Vagina (tissue), 2 donors: ENCODE data around the gene FNDC4.

Experiments used
- POLR2AphosphoS5 ChIP-seq, 2 donors: sonication (generic); formaldehyde crosslinking; IDR thresholded peaks; one replicate each; pipeline ENCODE4 v1.9.0; 2017; ENCODE audit warnings: antibody characterized with exemption in 2 of 2, mild to moderate bottlenecking in 2 of 2, low read depth in 1 of 2; ENCODE audit not compliant: insufficient read depth in 1 of 2
- TF ChIP-seq, protein P1 (sequence below), 3 experiments: fragments of 450-650 bp in 2 of 3; fragments of 200-600 bp in 1 of 3; sonication (generic) in 1 of 3; IDR thresholded peaks; one replicate each; pipeline ENCODE4 v1.5.1; 2017 to 2019; ENCODE audit warnings: antibody characterized with exemption in 3 of 3, mild to moderate bottlenecking in 2 of 3, moderate library complexity in 2 of 3

DNA sequence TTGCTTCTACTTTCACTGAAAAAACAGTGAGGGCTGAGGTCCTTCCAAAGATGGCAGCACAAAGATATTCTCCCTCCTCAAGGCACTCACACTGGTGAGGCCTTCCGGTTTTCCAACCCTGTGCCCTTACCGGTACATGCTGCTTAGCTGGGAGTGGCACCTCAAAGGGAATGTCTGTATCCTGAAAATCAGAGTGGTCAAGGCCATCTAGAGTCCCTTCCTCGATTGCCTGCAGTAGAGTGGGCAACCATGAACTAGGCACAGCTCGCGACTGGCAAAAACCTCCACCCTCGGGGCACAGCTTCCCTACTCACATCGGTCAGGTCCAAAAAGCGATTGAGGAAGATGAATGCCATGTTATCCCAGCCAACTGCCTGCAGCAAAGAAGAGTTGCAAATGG is 49.4 kb downstream of the FNDC4 start:
- TF ChIP-seq, protein P1, sequence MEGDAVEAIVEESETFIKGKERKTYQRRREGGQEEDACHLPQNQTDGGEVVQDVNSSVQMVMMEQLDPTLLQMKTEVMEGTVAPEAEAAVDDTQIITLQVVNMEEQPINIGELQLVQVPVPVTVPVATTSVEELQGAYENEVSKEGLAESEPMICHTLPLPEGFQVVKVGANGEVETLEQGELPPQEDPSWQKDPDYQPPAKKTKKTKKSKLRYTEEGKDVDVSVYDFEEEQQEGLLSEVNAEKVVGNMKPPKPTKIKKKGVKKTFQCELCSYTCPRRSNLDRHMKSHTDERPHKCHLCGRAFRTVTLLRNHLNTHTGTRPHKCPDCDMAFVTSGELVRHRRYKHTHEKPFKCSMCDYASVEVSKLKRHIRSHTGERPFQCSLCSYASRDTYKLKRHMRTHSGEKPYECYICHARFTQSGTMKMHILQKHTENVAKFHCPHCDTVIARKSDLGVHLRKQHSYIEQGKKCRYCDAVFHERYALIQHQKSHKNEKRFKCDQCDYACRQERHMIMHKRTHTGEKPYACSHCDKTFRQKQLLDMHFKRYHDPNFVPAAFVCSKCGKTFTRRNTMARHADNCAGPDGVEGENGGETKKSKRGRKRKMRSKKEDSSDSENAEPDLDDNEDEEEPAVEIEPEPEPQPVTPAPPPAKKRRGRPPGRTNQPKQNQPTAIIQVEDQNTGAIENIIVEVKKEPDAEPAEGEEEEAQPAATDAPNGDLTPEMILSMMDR (IDR thresholded peaks at IDR 0.05) = no peak
- TF ChIP-seq POLR2AphosphoS5 (IDR thresholded peaks at IDR 0.05; ENCODE audit: insufficient read depth in 1 of 2, low read depth in 1 of 2) = no peak
